Lower lobe of right lung (tissue), 2 donors: ENCODE data around the gene FCHO1. TPM values are rescaled to one million over a fixed set of nuclear protein-coding genes. Genes with fewer than 3 reads are reported as not detected.

Experiments
- ATAC-seq, 2 donors: fragments of 200-7000 bp; cut with Tn5 transposase; one replicate each; pipeline ENCODE4 v1.9.1; 2020 to 2022; ENCODE audit warnings: mild to moderate bottlenecking in 2 of 2, moderate library complexity in 2 of 2
- DNase-seq: peaks from one replicate; pipeline ENCODE4 v3.0.0-alpha.2; 2020
- H3K27ac ChIP-seq: fragments of 200-600 bp; one replicate; pipeline ENCODE4 v1.8.0; 2022
- H3K27me3 ChIP-seq: fragments of 200-600 bp; one replicate; pipeline ENCODE4 v1.8.0; 2022; ENCODE audit warnings: low read depth
- H3K36me3 ChIP-seq: fragments of 200-600 bp; one replicate; pipeline ENCODE4 v1.8.0; 2022; ENCODE audit warnings: mild to moderate bottlenecking
- H3K4me1 ChIP-seq: fragments of 200-600 bp; one replicate; pipeline ENCODE4 v1.8.0; 2022
- H3K4me3 ChIP-seq: fragments of 200-600 bp; one replicate; pipeline ENCODE4 v1.8.0; 2022; ENCODE audit warnings: mild to moderate bottlenecking
- H3K9me3 ChIP-seq: fragments of 200-600 bp; one replicate; pipeline ENCODE4 v1.8.0; 2022
- intact Hi-C: fragments of 100-400 bp; cut with DNase I; formaldehyde crosslinking; loops from one replicate; pipeline ENCODE4 v1.11.0; 2022
- total RNA-seq: library from RNA; stranded (reverse); fragmentation: NEBNext Ultra II Directional; extraction: Animal tissue kit (Norgen Biotek cat#: 25700); gene quantifications from one replicate; pipeline ENCODE4 v1.2.1, GENCODE V29; 2021
- TF ChIP-seq, protein P1 (sequence below): fragments of 200-600 bp; IDR thresholded peaks from one replicate; pipeline ENCODE4 v1.8.0; 2022; ENCODE audit warnings: antibody characterized with exemption, mild to moderate bottlenecking
- donor health status: DM: no; HTN: yes; CAD: no; lungs with severe emphysema.

The FCHO1 gene
- total RNA-seq, 1 donor from 2014 or later, result 8.7 TPM

DNA sequence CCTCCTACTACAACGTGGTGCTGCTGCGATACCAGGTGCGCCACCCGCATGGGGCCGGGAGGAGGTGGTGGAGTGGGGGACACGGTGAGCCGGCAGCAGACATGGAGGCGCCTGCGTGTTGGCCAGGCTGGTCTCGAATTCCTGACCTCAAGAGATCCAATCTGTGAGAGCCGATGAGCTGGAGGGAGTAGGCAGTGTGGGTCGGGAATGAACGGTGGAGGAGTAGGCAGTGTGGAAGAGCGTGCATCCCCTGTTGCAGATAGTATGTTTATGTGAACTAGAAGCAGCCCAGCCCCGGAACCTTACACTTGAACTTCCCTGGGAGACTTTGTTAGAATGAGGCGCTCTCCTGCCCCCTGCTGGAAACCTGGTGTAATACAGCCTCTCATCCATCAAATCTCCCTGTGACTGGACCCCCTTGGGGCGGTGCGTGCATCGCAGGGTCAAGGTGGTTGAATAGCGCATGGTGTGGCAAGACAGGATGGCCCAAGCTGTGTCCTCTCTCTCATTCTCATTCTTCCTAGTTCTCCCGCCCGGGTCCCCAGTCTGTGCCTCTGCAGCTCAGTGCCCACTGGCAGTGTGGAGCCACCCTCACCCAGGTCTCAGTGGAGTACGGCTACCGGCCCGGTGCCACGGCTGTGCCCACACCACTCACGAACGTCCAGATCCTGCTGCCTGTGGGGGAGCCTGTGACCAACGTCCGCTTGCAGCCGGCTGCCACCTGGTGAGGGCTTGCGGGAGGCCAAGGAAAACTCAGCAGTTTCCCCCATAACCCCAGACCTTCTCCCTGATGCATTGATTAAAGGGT is 33.1 kb downstream of the FCHO1 start:
- no peaks in the 10 kb centered on the region for H3K9me3 ChIP-seq
- TF ChIP-seq, protein P1, sequence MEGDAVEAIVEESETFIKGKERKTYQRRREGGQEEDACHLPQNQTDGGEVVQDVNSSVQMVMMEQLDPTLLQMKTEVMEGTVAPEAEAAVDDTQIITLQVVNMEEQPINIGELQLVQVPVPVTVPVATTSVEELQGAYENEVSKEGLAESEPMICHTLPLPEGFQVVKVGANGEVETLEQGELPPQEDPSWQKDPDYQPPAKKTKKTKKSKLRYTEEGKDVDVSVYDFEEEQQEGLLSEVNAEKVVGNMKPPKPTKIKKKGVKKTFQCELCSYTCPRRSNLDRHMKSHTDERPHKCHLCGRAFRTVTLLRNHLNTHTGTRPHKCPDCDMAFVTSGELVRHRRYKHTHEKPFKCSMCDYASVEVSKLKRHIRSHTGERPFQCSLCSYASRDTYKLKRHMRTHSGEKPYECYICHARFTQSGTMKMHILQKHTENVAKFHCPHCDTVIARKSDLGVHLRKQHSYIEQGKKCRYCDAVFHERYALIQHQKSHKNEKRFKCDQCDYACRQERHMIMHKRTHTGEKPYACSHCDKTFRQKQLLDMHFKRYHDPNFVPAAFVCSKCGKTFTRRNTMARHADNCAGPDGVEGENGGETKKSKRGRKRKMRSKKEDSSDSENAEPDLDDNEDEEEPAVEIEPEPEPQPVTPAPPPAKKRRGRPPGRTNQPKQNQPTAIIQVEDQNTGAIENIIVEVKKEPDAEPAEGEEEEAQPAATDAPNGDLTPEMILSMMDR, result peak; percentile 77
- no peak overlapping the region for H3K4me3 ChIP-seq
- intact Hi-C loops, result no loop called here
- no peaks in the 10 kb centered on the region for H3K4me1 ChIP-seq
- ATAC-seq, result peak; percentile 65 to 74
- H3K27me3 ChIP-seq, result peaks cover 13% of the 10 kb centered on the region
- no peak overlapping the region for H3K27ac ChIP-seq
- H3K36me3 ChIP-seq, result no peaks in the 10 kb centered on the region
- DNase-seq, result peak; percentile 71

DNA sequence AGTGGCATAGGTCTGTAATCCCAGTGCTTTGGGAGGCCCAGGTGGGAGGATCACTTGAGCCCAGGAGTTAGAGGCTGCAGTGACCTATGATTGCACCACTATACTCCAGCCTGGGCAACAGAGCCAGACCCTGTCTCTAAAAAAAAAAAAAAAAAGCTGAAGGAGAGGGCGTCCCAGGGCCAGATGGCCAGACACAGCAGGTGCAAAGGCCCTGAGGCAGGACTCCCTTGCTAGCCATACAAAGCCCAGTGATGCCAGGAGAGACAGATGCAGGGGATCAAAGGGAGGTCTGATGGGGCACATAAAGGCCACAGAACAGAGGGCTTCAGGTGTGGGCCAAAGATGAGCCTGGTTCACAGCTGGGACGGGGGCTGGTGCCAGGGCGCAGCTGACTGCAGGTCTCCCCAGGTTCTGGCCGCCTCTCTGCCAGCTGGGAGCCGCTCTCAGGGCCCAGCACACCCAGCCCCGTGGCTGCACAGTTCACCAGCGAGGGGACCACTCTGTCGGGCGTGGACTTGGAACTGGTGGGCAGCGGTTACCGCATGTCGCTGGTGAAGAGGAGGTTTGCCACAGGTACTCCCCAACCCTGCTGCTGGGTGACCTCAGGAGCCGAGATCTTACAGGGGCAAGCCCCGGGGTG is 36.1 kb downstream of the FCHO1 start:
- DNase-seq, result no peak
- no peaks in the 10 kb centered on the region for H3K36me3 ChIP-seq
- TF ChIP-seq, protein P1, result no peak
- intact Hi-C loops, result no loop called here
- H3K27ac ChIP-seq, result no peak overlapping the region
- no peaks in the 10 kb centered on the region for H3K9me3 ChIP-seq
- H3K4me1 ChIP-seq, result peaks cover 4% of the 10 kb centered on the region
- no peak overlapping the region for H3K4me3 ChIP-seq
- no peaks in the 10 kb centered on the region for H3K27me3 ChIP-seq
- no peak for ATAC-seq

DNA sequence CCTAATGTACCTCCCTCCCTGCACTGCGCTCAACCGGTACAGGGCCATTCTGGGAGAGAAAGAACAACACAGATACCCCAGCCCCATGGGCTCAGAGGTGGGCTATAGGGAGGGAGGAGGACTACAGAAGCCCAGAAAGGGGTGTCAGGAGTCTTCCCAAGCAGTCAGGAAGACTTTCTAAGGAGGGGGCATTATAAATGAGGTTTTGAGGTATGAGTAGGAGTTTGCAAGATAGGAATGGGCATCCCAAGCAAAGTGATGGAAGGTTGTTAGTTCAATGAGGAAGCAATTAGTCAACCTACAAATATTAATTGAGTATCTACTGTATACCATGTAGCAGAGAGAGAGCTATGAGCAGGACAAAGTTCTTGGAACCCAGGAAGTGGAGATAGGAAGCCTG is 37.4 kb downstream of the FCHO1 start:
- no peak for ATAC-seq
- Histone ChIP-seq H3K9me3 (no peaks in the 10 kb centered on the region), H3K27ac (no peak overlapping the region), H3K4me3 (no peak overlapping the region), H3K4me1 (peaks cover 4% of the 10 kb centered on the region), H3K27me3 (peaks cover 6% of the 10 kb centered on the region), H3K36me3 (no peaks in the 10 kb centered on the region)
- no peak for DNase-seq
- TF ChIP-seq, protein P1, result no peak
- intact Hi-C loops, result no loop called here

DNA sequence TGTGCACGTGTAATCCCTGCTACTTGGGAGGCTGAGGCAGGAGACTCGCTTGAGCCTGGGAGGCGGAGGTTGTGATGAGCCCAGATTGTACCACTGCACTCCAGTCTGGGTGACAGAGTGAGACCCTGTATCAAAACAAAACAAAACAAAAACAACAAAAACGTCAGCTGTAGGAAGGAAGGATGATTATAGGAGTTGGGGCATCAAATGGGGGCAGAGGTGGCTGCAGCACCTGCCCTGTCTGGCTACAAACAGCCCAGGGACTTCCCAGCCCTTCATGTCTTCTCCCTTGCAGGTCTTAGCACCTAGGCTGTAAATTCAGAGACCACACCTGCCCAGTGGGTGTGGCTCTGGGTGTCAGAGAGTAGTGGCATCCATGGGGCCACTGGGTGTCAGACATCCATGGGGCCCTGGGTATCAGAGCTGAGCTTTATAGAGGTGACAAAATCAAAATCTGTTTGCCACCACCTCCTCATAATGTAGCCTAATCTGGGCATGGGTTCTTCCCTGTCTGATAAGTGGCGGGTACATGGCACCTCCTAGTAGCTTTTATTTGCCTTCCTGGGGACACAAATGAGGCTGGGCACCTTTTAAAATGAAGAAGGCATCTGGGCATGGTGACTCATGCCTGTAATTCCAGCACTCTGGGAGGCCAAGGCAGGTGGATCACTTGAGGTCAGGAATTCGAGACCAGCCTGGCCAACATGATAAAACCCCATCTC is 38.9 kb downstream of the FCHO1 start:
- DNase-seq, result no peak

DNA sequence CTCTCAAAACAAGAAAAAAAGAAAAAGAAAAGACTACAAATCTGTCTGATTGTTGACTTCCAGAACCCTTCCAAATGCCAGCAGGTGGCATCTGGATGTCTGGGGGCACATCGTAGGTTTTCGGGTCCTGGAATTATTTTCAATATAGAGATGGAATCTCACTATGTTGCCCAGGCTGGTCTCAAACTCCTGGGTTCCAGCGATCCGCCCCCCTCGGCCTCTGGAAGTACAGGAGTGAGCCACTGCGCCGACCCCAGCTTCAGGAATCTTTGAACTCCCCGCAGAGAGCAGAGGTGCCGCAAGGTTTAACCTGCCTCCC is 43.1 kb downstream of the FCHO1 start:
- intact Hi-C loops, result no loop called here
- Histone ChIP-seq H3K9me3 (no peaks in the 10 kb centered on the region), H3K27ac (no peak overlapping the region), H3K4me3 (peak overlapping the region; percentile 32), H3K27me3 (peaks cover 40% of the 10 kb centered on the region), H3K4me1 (peaks cover 17% of the 10 kb centered on the region), H3K36me3 (no peaks in the 10 kb centered on the region)
- DNase-seq, result no peak
- TF ChIP-seq, protein P1, result no peak
- ATAC-seq, result no peak

More for the DNA sequence above, 38.9 kb downstream of the FCHO1 start:
- no peaks in the 10 kb centered on the region for H3K36me3 ChIP-seq
- ATAC-seq, result no peak
- H3K4me3 ChIP-seq, result no peak overlapping the region
- peaks cover 22% of the 10 kb centered on the region for H3K27me3 ChIP-seq
- TF ChIP-seq, protein P1, result no peak
- H3K9me3 ChIP-seq, result no peaks in the 10 kb centered on the region
- intact Hi-C loops, result no loop called here
- H3K4me1 ChIP-seq, result peaks cover 13% of the 10 kb centered on the region
- H3K27ac ChIP-seq, result no peak overlapping the region
